GM18517 (cell line): ENCODE data around the gene HES2.
"Not testable (repeated sequence)": the region's sequence is repeated elsewhere in the genome, so short reads cannot be mapped to it uniquely, and the experiment has no call there.

Experiments
- ATAC-seq: cut with Tn5 transposase; IDR thresholded peaks from one replicate; pipeline ENCODE4 v1.9.1; 2021; ENCODE audit warnings: mild to moderate bottlenecking, moderate library complexity; ENCODE audit not compliant: unreplicated experiment

HES2 gene

GRCh38 chr1:6437012-6437700 lies 17.4 kb upstream of the HES2 start:
- not testable (repeated sequence) for ATAC-seq

- ATAC-seq = not testable (repeated sequence)
These were observed 16.6 kb upstream of the HES2 start for GRCh38 chr1:6436277-6436676.

GRCh38 chr1:6435547-6435946 lies 15.8 kb upstream of the HES2 start:
- no peak for ATAC-seq

GRCh38 chr1:6435129-6435528 lies 15.4 kb upstream of the HES2 start:
- ATAC-seq = no peak

- no peak for ATAC-seq
These were observed 14.5 kb upstream of the HES2 start for GRCh38 chr1:6434186-6434585.

- ATAC-seq = not testable (repeated sequence)
These were observed 12.2 kb upstream of the HES2 start for GRCh38 chr1:6431645-6432579.

GRCh38 chr1:6429660-6430411 lies 10.1 kb upstream of the HES2 start:
- ATAC-seq = not testable (repeated sequence)

GRCh38 chr1:6428453-6428852 lies 8.7 kb upstream of the HES2 start:
- ATAC-seq = not testable (repeated sequence)

- no peak for ATAC-seq
These were observed 8.0 kb upstream of the HES2 start for GRCh38 chr1:6427441-6428390.

GRCh38 chr1:6426972-6427350 lies 7.2 kb upstream of the HES2 start:
- ATAC-seq = no peak

GRCh38 chr1:6426277-6426971 lies 6.7 kb upstream of the HES2 start:
- ATAC-seq = no peak

- no peak for ATAC-seq
These were observed 5.9 kb upstream of the HES2 start for GRCh38 chr1:6425658-6426057.

GRCh38 chr1:6424619-6425593 lies 5.2 kb upstream of the HES2 start, which contains the start of gene ESPN:
ESPN (plus strand) TSS chr1:6424776; CDS start chr1:6424956, 180 bp downstream.
- ATAC-seq = no peak

GRCh38 chr1:6424000-6424565 lies 4.4 kb upstream of the HES2 start:
- no peak for ATAC-seq

GRCh38 chr1:6423321-6423999 lies 3.7 kb upstream of the HES2 start:
- no peak for ATAC-seq

- no peak for ATAC-seq
These were observed 1.5 kb upstream of the HES2 start for GRCh38 chr1:6421266-6421665.

GRCh38 chr1:6420454-6421042 lies 829 bp upstream of the HES2 start:
- ATAC-seq = no peak
